RWPE2 (cell line): ENCODE measurements around the gene GRK5.

Source experiments
- ATAC-seq: fragments of 200-7000 bp; cut with Tn5 transposase; 3 replicates; pipeline ENCODE4 v1.9.1; 2021; ENCODE audit warnings: low read depth
- DNase-seq: peaks from one replicate; pipeline ENCODE4 v3.0.0-alpha.2; 2020; ENCODE audit warnings: low spot score
- H3K27ac ChIP-seq: fragments of 450-650 bp; 2 replicates; pipeline ENCODE4 v1.5.1; 2017; ENCODE audit warnings: mild to moderate bottlenecking; ENCODE audit not compliant: poor library complexity, severe bottlenecking
- H3K27me3 ChIP-seq: fragments of 250-450 bp; sonication (Bioruptor Pico); 2 replicates; pipeline ENCODE4 v1.5.1; 2021; ENCODE audit warnings: mild to moderate bottlenecking, moderate library complexity; ENCODE audit not compliant: insufficient read depth, poor library complexity, severe bottlenecking
- H3K36me3 ChIP-seq: fragments of 250-450 bp; sonication (Bioruptor Pico); 2 replicates; pipeline ENCODE4 v1.5.1; 2020; ENCODE audit warnings: low read depth, mild to moderate bottlenecking, moderate library complexity
- H3K4me1 ChIP-seq: fragments of 250-450 bp; sonication (Bioruptor Pico); 2 replicates; pipeline ENCODE4 v1.5.1; 2021; ENCODE audit warnings: mild to moderate bottlenecking, moderate library complexity; ENCODE audit not compliant: insufficient read depth, poor library complexity, severe bottlenecking
- H3K4me3 ChIP-seq: fragments of 250-450 bp; sonication (Bioruptor Pico); 2 replicates; pipeline ENCODE4 v1.5.1; 2021; ENCODE audit warnings: mild to moderate bottlenecking, moderate library complexity; ENCODE audit not compliant: severe bottlenecking
- H3K9me3 ChIP-seq: fragments of 250-450 bp; sonication (Bioruptor Pico); 2 replicates; pipeline ENCODE4 v1.5.1; 2021; ENCODE audit warnings: mild to moderate bottlenecking, moderate library complexity; ENCODE audit not compliant: severe bottlenecking
- CTCF ChIP-seq: fragments of 450-650 bp; IDR thresholded peaks from one replicate; pipeline ENCODE4 v1.5.1; 2017; ENCODE audit warnings: mild to moderate bottlenecking, moderate library complexity; ENCODE audit not compliant: poor library complexity, severe bottlenecking

GRK5 gene

DNA sequence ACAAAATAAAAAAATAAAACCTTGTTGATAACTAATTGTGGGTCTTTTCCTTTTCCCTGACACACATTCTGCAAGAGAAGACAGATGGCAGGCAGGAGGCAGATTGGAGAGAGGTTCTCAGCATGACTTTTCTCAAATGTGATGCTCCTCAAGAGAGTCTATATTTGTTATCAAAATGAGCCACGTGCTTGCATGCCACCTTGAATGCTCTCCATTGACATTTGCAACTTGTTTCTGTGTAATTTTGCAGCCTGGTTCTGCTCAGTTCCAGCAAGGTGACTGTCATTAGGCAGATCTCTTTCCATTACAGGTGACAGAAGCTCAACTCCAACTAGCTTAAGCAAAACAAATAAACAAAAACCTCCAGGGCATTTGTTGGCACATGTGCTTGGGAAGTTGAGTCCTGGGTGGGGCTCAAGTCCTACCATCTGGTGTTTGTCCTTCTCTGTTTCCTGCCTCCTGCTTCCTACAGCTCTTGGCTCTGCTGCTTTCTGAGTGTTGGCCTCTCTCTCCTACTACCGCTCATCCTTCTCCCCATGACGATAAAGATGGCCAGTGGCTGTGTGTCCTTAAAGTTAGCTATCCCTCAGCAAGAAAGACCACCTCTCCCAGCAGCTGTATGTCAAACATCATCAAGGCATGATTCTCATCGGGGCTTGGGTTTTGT lies 56.7 kb downstream of the GRK5 start:
- no peak overlapping the region for H3K27ac ChIP-seq
- no peak for DNase-seq

DNA sequence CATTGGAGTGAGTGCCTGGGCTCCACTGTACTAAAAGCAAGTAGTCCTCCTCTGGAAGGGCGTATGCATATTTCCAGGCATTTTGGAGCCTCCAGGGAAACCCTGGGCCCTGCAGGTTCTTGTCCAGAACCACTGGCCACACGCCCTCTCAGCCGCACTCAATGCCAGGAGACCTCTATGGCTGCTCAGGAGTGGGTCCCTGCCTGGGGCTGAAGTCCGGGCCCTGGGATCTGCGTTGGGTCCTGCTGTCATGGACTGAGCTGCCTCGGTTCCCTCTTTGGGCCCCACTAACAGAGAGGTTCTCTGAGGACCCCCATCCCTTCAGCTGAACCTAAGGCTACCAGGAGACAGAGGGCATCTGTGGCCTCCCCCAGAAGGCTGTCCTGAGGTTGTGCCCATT lies 58.3 kb downstream of the GRK5 start:
- peaks cover under 1% of the 10 kb centered on the region for H3K4me1 ChIP-seq
- H3K4me3 ChIP-seq: no peak overlapping the region
- no peaks in the 10 kb centered on the region for H3K9me3 ChIP-seq
- no peaks in the 10 kb centered on the region for H3K27me3 ChIP-seq
- no peak for TF ChIP-seq CTCF
- ATAC-seq (no peak), DNase-seq (no peak)
- H3K27ac ChIP-seq: no peak overlapping the region
- no peaks in the 10 kb centered on the region for H3K36me3 ChIP-seq

More for the DNA sequence above, 56.7 kb downstream of the GRK5 start:
- TF ChIP-seq CTCF: no peak
- no peak overlapping the region for H3K4me3 ChIP-seq
- H3K36me3 ChIP-seq: no peaks in the 10 kb centered on the region
- ATAC-seq: no peak
- H3K9me3 ChIP-seq: no peaks in the 10 kb centered on the region
- H3K27me3 ChIP-seq: no peaks in the 10 kb centered on the region
- no peaks in the 10 kb centered on the region for H3K4me1 ChIP-seq

DNA sequence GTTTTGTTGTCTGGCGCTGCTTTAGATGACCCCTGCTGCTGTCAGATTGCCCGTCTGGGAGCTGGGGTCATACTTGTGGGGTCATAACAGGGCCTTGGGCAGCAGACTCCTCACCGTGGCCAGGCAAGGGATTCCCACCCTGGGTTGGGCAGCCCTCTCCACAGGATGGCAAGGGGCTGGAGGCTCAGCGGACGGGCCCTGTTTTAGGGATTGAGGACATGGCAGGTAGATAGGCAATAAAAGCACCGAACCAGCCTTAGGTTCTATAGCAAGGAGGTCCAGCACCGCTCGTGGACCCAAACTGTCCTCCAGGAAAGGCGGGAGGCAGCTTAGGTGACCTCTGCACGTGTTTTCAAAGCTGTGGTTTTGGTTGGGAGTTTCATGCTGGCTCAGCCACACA lies 60.0 kb downstream of the GRK5 start:
- Histone ChIP-seq H3K27me3 (no peaks in the 10 kb centered on the region), H3K27ac (no peak overlapping the region), H3K4me3 (no peak overlapping the region), H3K36me3 (no peaks in the 10 kb centered on the region), H3K9me3 (no peaks in the 10 kb centered on the region), H3K4me1 (peaks cover 14% of the 10 kb centered on the region)
- no peak for ATAC-seq
- no peak for DNase-seq
- TF ChIP-seq CTCF: no peak

DNA sequence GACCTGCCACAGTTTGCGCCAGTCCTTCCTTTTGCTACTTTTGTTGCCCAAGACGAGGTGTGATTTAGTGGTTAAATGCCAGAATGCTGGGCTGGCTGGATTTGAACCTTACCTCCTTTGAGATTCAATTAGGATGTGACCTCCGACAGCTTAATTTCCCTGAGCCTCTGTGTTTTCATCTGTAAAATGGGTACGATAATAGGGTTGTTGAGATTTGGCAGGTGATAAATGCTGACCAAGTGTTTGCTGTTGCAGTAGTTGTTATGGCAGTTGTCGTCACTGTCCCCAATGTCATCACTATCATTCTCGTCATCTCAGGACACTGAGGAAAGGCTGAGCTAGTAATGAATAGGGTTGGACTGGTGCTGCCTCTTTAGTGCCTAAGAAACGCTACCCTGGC lies 61.1 kb downstream of the GRK5 start:
- Histone ChIP-seq H3K36me3 (no peaks in the 10 kb centered on the region), H3K27ac (no peak overlapping the region), H3K9me3 (no peaks in the 10 kb centered on the region), H3K27me3 (no peaks in the 10 kb centered on the region), H3K4me1 (peaks cover 14% of the 10 kb centered on the region), H3K4me3 (no peak overlapping the region)
- ATAC-seq: no peak
- DNase-seq: no peak
- no peak for TF ChIP-seq CTCF

DNA sequence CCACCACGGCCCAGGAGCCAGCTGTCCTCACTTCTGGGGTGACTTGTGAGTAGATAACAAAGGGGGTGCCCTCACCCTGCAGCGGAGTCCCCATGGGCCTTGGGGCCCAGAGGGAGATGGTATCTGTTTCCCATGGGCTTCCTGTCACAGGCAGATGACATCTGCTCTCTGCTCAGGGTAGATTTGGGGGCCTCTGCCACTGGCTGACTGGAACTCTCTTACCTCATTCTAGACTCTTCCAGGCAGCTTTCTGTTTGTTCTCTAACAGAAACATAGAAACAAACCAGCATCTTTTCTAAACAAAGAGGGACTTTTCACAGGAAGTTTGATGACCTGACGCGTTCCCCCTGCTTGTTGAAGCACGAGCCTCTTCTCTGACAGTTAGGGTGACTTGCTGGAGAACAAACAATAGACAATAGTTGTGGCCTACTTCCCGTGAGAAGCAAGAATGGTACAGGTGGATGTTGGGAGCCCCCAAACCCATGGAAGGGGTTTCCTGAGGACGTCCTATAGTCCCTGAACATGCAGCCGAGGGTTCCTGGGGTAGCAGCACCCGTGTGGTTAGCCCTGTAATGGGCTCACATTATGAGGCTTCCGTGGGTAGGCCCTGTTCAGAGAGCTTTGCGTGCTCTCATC lies 61.6 kb downstream of the GRK5 start:
- no peaks in the 10 kb centered on the region for H3K27me3 ChIP-seq
- H3K4me3 ChIP-seq: no peak overlapping the region
- H3K36me3 ChIP-seq: no peaks in the 10 kb centered on the region
- no peak for ATAC-seq
- no peaks in the 10 kb centered on the region for H3K9me3 ChIP-seq
- no peak for DNase-seq
- peaks cover 14% of the 10 kb centered on the region for H3K4me1 ChIP-seq
- TF ChIP-seq CTCF: no peak
- no peak overlapping the region for H3K27ac ChIP-seq
